HG02588 (cell line): ENCODE results near the gene BCL2L1.

Experiments
- ATAC-seq: cut with Tn5 transposase; IDR thresholded peaks from one replicate; pipeline ENCODE4 v1.9.1; 2021; ENCODE audit warnings: mild to moderate bottlenecking, moderate library complexity; ENCODE audit not compliant: unreplicated experiment

The BCL2L1 gene

DNA sequence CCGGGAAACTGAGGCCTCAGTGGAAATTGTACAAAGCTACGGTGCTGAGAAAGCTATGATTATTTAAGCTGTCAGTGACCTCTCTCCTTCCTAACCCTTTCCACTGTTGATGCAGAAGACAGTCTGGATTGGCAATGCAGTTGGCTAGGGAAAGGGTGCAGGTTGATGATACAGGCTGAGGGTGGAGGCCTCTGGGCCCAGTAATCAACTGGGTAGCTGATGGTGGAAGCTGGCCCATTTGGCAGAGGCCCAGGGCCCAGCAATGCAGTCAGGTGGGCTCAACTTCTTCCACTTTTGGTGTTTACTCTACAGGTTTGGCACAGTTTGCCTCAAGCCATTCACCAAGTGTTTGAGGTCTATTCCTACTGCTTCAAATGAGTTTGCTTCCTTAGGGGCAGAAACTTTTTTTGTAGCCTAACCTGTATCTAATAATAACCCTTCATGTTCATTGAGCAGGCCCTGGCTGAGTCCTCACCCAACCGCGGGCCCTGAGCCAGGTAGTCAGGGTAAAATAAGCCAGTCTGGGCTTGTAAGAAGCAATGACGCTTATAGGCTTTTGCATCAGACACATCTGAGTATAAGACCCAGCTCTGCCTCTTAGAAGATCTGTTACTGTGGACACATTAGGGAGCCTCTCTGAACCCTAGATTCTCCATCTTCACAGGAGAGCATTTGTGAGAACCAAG, 12.1 kb downstream of the BCL2L1 start:
- no peak for ATAC-seq

GRCh38 chr20:31709939-31710338, 12.7 kb downstream of the BCL2L1 start:
- no peak for ATAC-seq

DNA sequence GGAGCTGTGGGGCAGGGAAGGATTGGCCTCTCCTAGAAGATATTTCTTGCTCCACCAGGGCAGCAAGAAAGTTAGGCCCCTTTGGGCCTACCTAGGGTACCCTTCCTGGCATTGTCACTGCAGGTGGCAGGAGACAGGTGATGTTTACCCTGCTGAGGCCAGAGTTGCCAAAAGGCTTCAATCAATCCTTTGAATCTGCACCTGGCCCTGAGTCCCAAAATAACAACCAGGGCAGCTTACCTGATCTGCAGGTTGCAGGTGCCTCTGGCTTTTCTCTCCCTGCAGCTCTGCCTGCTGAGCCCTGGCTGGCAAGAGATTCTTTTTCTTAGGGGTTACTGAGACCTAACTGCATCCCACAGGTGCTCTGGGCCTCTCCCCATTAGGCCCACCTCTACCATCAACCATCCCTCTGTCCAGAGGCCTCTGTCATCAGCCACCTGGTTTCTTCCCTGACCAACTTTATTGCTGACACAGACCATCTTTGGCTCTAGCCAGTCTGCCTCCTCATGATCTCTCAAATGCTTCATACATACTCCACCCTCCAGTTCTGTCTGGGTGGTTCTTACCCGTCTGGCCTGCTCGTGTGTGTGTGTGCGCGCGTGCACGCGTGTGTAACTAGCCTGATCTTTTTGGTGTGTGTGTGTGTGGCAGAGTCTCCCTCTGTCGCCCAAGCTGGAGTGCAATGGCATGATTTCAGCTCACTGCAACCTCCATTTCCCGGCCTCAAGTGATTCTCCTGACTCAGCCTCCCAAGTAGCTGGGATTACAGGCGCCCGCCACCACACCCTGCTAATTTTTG, 13.7 kb downstream of the BCL2L1 start:
- no peak for ATAC-seq

DNA sequence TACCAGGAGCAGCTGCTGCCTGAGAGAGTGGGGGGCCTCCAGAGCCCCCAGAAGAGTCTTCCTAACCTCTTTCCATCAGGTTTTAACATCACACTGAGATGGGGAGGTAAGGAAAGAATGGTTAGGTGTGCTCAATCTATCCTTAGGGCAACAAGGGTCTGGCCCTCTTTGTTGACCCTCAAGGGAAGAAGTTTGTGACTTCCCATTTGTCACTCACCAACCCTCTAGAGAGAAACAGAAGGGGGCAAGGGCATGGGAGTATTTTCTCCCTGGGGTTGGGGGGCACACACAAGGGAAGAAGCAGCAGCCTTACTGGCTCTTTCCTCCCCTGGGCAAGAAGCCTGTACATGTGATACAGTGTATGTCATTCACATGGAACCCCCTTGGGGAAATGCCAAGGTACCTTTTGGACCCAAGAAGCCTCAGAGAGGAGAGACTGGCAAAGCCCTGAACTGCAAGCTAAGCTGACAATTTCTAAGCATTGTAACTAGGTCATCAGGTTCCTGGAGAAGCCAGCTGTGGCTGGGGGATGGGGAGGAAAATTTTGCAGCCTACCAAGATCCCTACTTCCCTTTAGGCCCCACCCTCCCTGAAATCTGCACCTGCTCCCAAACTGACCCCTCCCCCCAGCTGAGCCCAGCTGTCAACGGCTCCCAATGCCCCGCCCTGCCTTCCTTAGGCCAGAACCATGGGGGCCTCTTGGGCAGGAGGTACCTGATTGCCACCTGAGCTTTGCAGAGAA, 14.5 kb downstream of the BCL2L1 start:
- no peak for ATAC-seq

- ATAC-seq, result no peak
Measured at GRCh38 chr20:31707258-31707615, 15.4 kb downstream of the BCL2L1 start.

DNA sequence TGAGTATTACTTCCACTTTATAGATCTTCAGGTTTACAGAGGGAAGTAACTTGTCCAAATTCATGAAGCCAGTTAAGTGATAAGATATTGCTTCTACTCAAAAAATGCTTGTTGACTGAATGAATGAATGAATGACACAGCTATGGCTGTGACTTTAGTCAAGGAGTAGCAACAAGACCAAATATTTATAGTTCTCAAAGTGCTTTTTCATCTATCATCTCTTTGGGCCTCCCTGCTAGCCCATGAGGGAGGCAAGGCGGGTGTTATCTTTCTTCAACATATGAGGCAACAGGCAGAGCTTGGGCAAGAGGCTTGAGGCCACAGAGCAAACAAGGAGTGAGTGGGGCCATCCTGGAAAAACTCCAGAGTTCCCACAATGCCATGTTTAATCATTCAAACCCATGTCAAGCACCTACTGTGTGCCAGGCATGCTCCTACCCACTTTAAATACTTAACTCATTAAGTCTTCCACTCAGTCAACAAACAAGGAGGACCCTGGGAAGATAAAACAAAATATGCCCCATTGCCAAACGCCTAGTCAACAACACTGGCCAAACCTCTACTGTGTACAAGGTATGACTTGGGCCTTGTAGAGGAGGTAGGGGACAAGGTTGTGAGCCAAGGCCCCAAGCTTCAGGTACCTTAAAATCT, 15.9 kb downstream of the BCL2L1 start:
- ATAC-seq, result no peak

DNA sequence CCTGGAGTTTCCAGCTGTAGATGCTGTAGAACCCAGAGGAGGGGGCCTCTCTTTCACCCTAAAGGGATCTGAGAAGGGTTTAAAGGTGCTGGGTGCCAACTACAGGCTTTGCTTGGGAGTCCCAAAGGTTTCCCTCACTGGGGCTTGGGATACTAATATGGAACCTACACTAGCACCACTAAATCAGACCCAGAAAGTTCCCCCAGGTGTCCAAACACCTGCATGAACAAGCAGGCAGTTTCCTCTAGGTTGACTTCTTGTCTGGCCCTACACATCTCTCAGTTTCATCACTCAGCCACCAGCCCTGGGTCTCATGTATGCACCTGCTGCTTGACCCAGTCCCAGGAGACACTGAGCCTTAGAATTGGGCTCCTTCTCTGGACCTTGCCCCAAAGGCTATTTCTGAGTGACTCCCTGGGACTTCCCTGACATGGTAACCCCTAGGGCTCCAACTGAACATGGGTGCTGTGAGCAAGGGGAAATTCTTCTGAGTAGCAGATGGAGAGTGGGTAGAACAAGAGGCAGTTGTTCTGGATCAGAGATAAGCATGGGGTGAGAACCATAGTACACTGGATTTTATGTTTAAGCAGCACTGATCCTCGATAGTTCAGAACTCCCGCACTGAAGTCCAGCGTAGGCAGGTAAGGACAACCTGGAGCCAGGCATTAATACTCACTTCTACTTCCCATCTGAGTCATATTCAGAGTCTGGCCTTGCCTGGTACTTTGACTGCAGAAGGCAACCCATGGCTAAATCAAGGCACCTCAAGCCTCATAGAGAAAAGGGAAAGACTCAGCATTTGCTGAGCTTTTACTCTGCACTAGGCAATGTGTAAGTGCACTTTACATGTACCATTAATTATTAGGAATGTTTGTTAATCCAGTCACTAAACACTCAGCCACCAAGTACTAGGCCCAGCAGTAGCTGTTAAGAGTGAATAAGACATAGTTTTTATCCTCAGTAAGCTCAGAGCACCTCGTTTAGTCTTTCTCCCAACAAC, 16.8 kb downstream of the BCL2L1 start:
- peak; percentile 94 for ATAC-seq

DNA sequence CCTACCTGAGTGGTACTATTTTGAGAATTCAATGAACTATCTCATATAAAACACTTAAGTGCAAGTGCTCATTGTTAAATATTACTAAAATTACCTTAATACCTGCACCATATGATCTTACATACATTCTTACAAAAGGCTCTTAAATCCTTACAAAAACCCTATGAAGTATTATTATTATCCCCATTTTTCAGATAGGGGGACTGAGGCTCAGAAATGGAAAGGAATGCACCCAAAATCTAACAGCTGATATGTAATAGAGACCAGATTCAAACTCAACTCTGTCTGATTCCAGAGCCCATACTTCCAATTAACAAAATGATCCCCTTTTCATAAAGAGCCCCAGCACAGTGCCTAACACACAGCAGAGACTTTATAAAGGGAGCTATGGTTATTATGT, 17.5 kb downstream of the BCL2L1 start:
- no peak for ATAC-seq

GRCh38 chr20:31704225-31705119, 18.2 kb downstream of the BCL2L1 start:
- ATAC-seq, result no peak

DNA sequence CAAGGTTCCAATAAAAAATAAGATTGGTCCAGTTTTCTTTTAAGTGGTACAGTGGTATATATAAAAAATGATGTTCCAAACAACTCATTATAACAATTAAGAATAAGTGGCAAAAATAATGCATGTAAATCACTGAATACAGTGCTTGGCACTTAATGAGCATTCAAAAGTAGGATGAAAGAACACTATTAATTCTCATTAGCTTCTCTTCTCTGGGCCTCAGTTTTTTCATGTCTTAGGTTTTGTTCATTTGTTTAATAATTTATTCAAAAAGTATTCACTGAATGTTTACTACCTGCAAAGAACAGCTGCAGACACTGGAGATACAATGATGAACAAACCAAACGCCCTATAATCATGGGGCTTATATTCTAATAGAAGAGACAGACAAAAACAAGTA, 21.1 kb downstream of the BCL2L1 start:
- no peak for ATAC-seq

GRCh38 chr20:31700747-31701146, 21.9 kb downstream of the BCL2L1 start:
- no peak for ATAC-seq

DNA sequence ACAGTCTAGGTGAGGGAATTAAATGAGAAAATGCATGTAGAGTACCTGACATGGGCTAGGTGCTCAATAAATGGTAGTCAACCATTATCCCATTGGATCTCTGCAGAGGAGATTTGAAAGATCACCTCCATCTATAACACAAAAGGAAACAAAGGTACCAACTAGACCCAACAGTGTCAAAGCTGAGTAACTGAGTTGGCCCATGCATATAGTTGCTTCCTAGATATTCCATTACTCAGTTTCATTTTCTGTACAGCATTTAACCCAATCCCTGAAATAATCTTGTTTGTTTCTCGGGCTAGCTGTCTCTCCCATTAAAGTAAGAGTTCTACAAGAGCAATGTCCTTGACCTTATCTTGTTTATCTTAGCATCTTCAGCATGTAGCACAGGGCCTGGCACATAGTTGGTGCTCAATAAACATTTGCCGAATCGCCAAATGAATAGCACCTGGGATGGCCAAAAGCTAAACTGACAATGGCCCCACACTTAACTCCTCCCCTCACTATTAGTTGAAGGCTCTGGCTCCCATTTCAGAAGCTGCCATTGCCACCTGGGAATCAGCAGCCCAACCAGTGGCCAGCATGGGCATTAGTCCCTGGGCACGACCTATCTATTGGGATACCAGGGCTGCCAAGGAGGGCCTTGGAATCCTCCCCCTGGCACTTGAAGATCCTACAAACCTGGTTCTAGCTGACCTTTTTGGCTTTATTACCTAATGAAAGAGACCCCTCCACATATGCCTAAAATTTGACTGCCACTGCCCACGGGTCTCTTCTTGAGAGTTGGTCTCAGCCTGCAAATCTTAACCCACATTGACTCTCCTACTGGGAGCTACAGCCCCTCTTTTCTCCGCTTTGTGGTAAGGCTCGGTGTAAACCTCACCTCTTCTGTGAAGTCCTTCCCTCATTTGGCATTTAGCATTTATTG, 22.6 kb downstream of the BCL2L1 start:
- no peak for ATAC-seq

DNA sequence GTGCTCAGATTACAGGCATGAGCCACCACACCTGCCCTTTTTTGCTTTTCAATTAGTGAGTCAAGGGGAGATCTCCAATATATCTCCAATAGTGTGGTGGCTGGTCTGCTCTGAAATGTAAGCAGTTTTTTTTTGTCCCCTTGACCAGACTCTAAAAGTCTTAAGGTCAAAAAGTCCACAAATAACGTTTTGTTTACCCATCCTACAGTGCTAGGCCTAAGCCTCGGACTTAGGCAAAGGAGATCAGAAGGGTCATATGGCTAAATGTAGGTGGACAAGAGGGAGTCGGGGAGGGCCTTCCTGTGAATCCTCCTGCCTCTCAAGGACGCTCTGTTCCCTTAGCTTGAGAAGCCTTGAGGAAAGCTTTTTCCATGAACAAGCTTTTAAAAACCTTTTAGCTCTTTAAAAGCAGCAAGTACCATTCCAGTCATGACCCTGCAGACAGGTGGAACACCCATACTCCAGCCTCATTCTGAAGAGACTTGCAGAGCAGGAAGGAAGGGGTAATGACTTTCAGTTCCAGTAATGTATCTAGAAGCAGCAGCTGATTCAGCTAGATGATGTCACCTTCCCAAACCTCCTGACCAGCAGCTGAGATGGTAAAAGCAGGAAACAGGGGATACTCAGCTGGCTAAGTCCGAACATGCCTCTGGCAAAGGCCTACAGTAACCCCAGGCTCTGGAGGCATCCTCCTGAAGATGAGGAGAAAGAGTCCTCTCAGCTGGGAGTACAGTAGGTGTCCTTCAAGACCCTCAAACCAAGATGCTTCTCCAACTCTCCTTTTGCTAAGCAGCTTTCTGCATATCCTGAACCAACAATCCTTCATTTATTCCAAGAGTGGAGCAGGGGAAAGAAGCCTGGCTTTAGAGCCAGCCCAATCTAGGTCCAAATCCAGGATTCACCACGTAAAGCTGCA, 23.6 kb downstream of the BCL2L1 start:
- ATAC-seq, result peak; percentile 89

GRCh38 chr20:31698243-31698802, 24.3 kb downstream of the BCL2L1 start:
- no peak for ATAC-seq

DNA sequence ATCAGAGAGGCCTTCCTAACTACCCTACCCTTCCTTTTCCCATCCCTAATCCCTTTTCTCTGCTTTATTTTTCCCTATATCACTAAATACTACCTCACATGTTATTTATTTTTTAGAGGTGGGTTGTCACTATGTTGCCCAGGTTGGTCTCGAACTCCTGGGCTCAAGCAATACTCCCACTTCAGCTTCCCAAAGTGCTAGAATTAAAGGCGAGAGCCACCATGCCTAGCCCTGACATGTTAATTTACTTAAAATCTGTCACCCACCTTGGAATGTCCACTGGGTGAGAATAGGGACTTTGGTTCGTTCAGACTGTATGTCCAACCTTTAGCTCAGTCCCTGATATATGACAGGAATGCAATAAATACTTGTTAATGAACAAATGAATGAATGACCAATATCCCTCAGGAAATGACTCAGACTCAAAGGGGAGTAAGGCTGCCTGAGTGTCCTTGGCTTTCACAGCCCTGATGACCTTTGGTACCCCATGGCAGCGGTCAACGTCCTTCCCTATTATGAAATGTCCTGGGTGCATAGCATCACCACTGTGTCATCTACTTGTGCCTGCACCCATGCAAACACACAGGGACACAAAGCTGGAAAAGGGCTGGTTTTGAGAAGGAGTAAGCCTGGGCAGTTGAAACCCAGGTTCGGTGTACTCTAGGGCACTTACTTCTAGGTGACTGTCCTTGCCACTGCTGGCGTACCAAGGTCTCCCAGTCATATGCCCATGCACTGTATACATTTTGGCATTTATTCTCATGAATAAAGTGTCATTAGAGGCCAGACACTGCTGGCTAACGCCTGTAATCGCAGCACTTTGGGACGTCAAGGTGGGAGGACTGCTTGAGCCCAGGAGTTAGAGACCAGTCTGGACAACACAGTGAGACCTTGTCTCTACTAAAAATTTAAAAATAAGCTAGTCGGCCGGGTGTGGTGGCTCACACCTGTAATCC, 26.5 kb downstream of the BCL2L1 start:
- no peak for ATAC-seq
